Measurements from ENCODE around the gene NEURL1B.
A peak's percentile ranks its signal among the peaks of the same experiment; 100 is the strongest.
"Not testable (repeated sequence)": the region's sequence is repeated elsewhere in the genome, so short reads cannot be mapped to it uniquely, and the experiment has no call there.

The NEURL1B gene

DNA sequence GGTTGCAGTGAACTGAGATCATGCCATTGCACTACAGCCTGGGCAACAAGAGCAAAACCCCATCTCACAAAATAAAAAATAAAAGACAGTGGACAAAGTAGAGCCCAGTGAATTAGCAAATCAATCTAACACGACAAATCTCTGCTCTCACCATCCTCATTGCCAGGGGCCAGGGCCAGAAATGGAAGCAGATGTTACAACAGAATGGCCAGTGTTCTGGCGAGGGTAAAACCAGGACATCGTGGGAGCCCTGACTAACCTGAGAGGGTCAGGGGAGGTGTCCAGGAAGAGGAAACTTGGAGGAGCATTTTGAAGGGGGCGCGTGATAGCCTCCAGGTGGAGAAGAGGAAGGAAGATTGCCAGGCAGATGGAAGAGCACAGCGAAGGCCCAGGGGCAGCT lies 58.4 kb downstream of the NEURL1B start:
- DNase-seq = no peak

GRCh38 chr5:172699999-172700364 lies 58.9 kb downstream of the NEURL1B start:
- DNase-seq = no peak

DNA sequence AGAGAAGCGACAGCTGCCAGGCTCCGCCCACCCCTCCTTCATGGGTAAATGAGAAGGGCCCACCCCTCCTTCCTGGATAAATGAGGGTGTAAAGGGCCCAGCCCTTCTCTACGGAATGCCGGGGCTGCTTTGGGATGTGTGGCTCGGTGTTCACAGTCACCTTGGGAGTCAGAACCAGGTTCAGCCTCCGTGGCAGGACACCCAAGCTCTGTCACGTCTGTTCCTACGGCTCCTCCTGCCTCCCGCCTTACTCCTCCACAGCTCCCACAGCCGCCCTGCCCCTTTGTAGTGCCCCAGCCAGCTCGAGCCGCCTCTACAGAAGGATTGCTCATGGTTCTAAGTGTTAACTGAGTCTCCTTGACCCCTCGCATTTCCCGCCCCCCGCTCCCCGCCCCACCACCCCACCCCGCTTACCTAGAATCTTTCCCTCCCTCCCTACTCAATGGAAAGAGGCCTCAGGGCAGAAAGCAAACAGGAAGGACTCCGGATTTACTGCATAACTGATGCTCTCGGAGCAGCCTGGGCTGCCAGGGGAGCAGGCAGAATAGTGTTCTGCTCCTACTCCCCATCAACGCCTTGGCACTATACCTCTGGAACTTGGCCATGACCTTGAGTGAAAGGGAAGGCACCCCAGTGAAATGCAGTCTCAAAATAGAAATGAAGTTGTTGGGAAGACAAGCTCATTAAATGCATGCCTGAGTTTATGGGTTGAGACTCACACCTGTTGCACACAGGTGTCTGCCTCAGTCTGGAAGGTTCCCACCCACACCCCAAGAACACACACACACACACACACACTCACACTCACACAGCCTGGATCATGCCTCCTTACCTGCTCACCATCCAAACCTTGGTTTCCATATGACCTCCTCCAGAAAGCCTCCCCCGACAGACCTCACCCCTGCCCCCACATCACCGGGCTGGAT lies 59.6 kb downstream of the NEURL1B start:
- DNase-seq = peak; percentile 59

- DNase-seq = no peak
Measured at GRCh38 chr5:172701291-172701656, 60.2 kb downstream of the NEURL1B start.

- DNase-seq = no peak
Measured at GRCh38 chr5:172703952-172704351, 62.9 kb downstream of the NEURL1B start.

DNA sequence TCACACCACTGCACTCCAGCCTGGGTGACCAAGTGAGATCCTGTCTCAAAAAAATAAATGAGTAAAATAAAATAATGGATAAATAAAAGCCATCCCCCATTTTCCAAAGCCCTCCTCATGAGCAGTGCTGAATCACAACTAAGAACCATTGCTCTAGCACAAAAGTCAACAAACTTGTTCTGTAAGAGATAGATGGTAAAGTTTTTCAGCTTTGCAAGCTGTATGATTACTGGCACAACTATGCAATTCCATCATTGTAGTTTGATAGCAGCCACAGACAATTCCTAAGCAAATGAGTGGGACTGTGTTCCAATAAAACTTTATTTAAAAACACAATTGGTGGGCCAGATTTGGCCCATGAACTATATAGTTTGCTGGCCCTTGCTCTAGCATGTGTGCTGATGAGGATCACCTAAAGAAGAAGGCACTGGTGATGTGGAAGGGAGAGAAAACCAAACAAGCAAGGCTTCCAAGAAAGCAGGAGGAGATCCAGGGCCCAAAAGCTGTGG lies 64.6 kb downstream of the NEURL1B start:
- no peak for DNase-seq

GRCh38 chr5:172706796-172707195 lies 65.7 kb downstream of the NEURL1B start:
- DNase-seq = no peak

- no peak for DNase-seq
Measured at GRCh38 chr5:172707285-172708182, 66.5 kb downstream of the NEURL1B start.

- DNase-seq = no peak
Measured at GRCh38 chr5:172708183-172708505, 67.1 kb downstream of the NEURL1B start.

DNA sequence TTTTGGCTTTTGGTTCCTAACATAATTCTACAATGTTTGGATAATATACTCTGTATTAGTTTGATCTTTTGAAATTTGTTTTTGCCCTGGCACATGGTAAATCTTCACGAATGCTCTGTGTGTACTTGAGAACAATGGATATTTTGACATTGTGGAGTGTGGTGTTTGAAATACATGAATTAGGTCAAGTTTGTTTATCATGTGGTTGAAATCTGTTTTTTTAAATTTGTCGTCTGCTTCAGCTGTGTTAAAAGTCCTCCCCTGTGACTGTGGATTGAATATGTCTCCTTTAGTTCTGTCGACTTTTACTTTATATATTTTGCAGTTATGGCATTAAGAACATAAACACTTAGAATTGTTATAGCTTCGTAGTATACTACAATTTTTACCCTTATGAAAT lies 69.6 kb downstream of the NEURL1B start:
- no peak for DNase-seq

- DNase-seq = not testable (repeated sequence)
Measured at GRCh38 chr5:172711321-172711861, 70.3 kb downstream of the NEURL1B start.

- no peak for DNase-seq
Measured at GRCh38 chr5:172712610-172713009, 71.5 kb downstream of the NEURL1B start.

GRCh38 chr5:172713113-172713808 lies 72.2 kb downstream of the NEURL1B start:
- peak; percentile 78 for DNase-seq

DNA sequence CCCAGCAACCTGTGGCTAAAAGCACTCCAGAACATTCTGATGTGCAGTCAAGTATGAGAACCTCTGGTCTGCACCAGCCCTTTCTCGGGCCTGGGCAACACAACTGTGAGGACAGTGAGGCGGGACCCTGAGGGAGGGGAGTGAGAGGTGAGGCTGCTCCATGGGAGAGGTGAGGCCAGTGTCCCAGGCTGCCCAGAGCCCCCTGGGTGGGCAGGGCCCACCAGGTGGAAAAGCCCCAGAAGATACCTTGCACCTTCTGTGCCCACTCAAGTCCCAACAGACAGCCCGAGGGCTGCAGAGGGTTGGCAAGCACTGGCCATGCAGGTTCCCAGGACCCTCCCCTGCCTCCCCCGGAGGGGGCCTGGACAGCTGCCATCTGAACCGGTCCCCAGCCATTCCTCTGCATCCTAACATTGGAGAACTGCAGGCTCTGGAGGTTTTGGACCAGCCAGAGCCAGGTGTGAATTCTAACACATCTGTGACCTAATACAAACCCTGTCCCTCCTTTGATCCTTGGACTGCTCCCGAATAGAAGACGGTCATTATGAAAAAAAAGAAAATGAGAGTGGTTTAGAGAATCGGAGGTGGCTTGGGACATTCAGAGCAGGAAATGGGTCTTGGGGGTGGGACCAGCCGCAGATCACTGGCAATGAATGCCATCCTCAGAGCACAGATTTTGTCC lies 72.9 kb downstream of the NEURL1B start:
- DNase-seq = no peak

DNA sequence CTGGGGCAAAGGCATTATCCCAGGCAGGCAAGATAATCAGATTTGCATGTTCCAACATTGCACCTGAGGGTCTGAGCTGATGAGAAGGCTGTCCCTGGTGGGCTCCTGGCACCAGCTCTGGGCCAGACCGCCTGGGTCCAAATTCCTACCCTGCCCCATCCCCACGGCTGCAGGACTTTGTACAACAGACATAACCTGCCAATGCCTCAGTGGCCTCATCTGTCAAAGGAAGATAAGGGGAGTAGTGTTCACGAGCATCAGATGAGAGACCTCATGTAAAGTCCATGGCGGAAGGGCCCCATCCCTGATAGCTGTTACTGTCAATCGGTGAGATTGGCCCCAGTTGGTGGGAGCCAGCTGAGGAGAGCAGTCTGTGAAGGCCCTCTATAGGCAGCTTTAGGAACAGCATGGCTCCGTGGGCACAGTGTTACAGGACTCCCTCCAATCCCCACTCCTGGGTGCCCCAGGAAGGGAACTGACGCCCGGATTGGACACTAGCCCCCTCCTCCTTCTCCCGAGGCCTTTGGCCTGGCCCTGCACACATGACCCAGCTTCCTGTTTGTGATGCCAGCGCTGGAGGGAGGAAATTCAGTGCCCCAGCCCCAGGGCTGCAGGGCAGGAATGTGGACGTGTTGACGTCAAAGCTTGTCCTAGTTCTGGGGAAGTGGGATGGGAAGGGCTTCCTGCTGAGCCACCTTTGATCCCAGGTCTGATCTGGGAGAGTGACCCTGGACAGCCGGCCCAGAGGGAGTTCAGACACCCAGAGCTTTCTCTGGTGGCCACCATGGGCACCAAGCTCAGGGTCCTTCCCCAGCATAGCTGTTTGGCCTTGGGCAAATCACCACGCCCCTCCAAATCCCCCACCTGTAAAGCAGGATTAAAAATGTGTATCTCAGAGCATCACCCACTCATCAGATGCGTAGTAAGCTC lies 73.7 kb downstream of the NEURL1B start:
- peak; percentile 79 for DNase-seq

DNA sequence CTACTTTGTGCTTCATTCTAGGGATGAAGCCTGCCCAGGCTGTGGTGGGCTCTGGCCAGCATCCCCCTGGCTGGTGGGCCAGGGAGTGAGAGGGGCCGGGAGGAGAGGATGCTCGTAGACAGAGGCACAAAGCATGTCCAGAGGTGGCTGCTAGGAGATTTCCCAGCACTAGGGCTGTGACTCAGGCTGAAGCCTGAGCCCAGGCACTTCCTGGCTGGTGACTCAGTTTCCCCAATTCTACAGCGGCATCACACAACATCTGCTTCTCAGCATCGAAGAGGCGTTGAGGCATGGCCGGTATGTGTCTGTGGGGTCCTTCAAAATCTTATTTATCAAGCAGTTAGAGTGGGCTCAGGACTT lies 74.3 kb downstream of the NEURL1B start:
- no peak for DNase-seq

GRCh38 chr5:172715931-172716682 lies 75.0 kb downstream of the NEURL1B start:
- no peak for DNase-seq

DNA sequence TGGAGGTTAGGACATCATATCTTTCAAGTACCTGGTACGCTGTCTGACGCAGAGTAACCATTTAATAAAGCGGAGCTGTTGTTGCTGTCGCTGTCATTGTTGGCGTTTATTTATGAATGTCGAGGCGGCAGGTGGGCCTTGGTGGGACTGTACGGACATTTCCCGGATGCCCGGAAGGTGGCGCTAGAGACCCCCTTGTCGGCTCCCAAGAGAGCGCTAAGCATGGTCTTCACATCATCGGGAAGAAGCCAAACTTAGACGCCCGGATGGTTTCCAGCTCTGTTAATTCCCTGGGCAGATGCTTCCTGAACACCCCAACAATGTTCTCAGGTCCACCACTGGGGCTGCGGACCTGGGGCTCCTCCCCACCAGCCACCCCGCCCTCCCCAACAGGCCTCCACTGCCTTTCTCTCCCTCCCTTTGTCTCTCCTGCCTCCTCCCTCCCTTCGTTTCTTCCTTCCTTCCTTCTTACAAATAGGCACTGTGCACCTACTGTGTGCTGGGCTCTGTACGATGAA lies 75.8 kb downstream of the NEURL1B start:
- peak; percentile 90 for DNase-seq

- DNase-seq = no peak
Measured at GRCh38 chr5:172717481-172718195, 76.6 kb downstream of the NEURL1B start.

Measured in femur (tissue), 1 donor.